ENCODE measurements around the gene PAOX. TPM values are rescaled to one million over a fixed set of nuclear protein-coding genes. Genes with fewer than 3 reads are reported as not detected.

Gene PAOX
- total RNA-seq, 4 donors from 2014 or later: 15.3 to 26.7 (median 18.4) TPM

- no peak overlapping the region for H3K27ac ChIP-seq
- H3K9me3 ChIP-seq: no peaks in the 10 kb centered on the region
- no peak for DNase-seq (ENCODE audit: low spot score in 2 of 2)
- WGBS, 2 donors: 66 to 73% methylated on average over 4 to 9 of the region's 9 CpGs
- peaks cover 0 to 6% (median 0%) of the 10 kb centered on the region in 3 donors for H3K36me3 ChIP-seq
- H3K4me3 ChIP-seq: no peak overlapping the region
- peaks cover 0 to 37% (median 5%) of the 10 kb centered on the region in 4 donors for H3K4me1 ChIP-seq
- TF ChIP-seq POLR2A (IDR thresholded peaks at IDR 0.05) (no peak), CTCF (IDR thresholded peaks at IDR 0.05) (no peak), EP300 (IDR thresholded peaks at IDR 0.05) (no peak)
- peaks cover 0 to 14% of the 10 kb centered on the region in 2 donors for H3K27me3 ChIP-seq
Observed at GRCh38 chr10:133349577-133350011, 29.5 kb upstream of the PAOX start.

GRCh38 chr10:133350283-133350949 lies 28.6 kb upstream of the PAOX start:
- TF ChIP-seq CTCF (IDR thresholded peaks at IDR 0.05): no peak
- TF ChIP-seq EP300 (IDR thresholded peaks at IDR 0.05): no peak
- no peak for TF ChIP-seq POLR2A (IDR thresholded peaks at IDR 0.05)
- no peaks in the 10 kb centered on the region for H3K9me3 ChIP-seq
- DNase-seq (ENCODE audit: low spot score in 2 of 2): no peak
- no peak overlapping the region for H3K4me3 ChIP-seq
- H3K36me3 ChIP-seq: peaks cover 0 to 15% (median 0%) of the 10 kb centered on the region in 3 donors
- WGBS, 2 donors: 67 to 74% methylated on average over 5 to 12 of the region's 12 CpGs
- no peak overlapping the region for H3K27ac ChIP-seq
- H3K27me3 ChIP-seq: peaks cover 0 to 8% of the 10 kb centered on the region in 2 donors
- peaks cover 0 to 43% (median 5%) of the 10 kb centered on the region in 4 donors for H3K4me1 ChIP-seq

GRCh38 chr10:133350950-133351329 lies 28.1 kb upstream of the PAOX start:
- Histone ChIP-seq H3K4me1 (peaks cover 0 to 48% (median 6%) of the 10 kb centered on the region in 4 donors), H3K27ac (no peak overlapping the region), H3K27me3 (peaks cover 0 to 8% of the 10 kb centered on the region in 2 donors), H3K36me3 (peaks cover 0 to 20% (median 0%) of the 10 kb centered on the region in 3 donors), H3K4me3 (no peak overlapping the region), H3K9me3 (no peaks in the 10 kb centered on the region)
- TF ChIP-seq POLR2A (IDR thresholded peaks at IDR 0.05) (no peak), EP300 (IDR thresholded peaks at IDR 0.05) (no peak)
- WGBS, 2 donors: 0 to 30% methylated on average over 1 to 9 of the region's 13 CpGs
- no peak for DNase-seq (ENCODE audit: low spot score in 2 of 2)

- no peak for TF ChIP-seq CTCF (IDR thresholded peaks at IDR 0.05)
- TF ChIP-seq EP300 (IDR thresholded peaks at IDR 0.05): no peak
- TF ChIP-seq POLR2A (IDR thresholded peaks at IDR 0.05): no peak
- H3K4me3 ChIP-seq: no peak overlapping the region
- H3K27me3 ChIP-seq: peaks cover 0 to 8% of the 10 kb centered on the region in 2 donors
- H3K36me3 ChIP-seq: peaks cover 0 to 23% (median 0%) of the 10 kb centered on the region in 3 donors
- no peak overlapping the region for H3K27ac ChIP-seq
- WGBS, 2 donors: 68 to 80% methylated on average over 11 to 13 of the region's 24 CpGs
- peaks cover 0 to 56% (median 13%) of the 10 kb centered on the region in 4 donors for H3K4me1 ChIP-seq
- no peak for DNase-seq (ENCODE audit: low spot score in 2 of 2)
- no peaks in the 10 kb centered on the region for H3K9me3 ChIP-seq
Observed at GRCh38 chr10:133351408-133352318, 27.4 kb upstream of the PAOX start.

GRCh38 chr10:133353202-133353959 lies 25.7 kb upstream of the PAOX start:
- H3K27ac ChIP-seq: no peak overlapping the region
- no peaks in the 10 kb centered on the region for H3K27me3 ChIP-seq
- no peak for DNase-seq (ENCODE audit: low spot score in 2 of 2)
- WGBS, 2 donors: 69 to 74% methylated on average over 12 to 13 of the region's 16 CpGs
- TF ChIP-seq POLR2A (IDR thresholded peaks at IDR 0.05): no peak
- no peak for TF ChIP-seq CTCF (IDR thresholded peaks at IDR 0.05)
- no peak for TF ChIP-seq EP300 (IDR thresholded peaks at IDR 0.05)
- peaks cover 0 to 49% (median 13%) of the 10 kb centered on the region in 4 donors for H3K4me1 ChIP-seq
- no peaks in the 10 kb centered on the region for H3K9me3 ChIP-seq
- no peak overlapping the region for H3K4me3 ChIP-seq
- peaks cover 0 to 23% (median 0%) of the 10 kb centered on the region in 3 donors for H3K36me3 ChIP-seq
